ENCODE measurements around the gene TP53AIP1.

TP53AIP1 gene

GRCh38 chr11:128890543-128891368 lies 51.9 kb downstream of the TP53AIP1 start, which contains the start of gene KCNJ5:
KCNJ5 (plus strand) TSS chr11:128891356; CDS start chr11:128911274, 19,918 bp downstream.
- DNase-seq (ENCODE audit: low read depth in 3 of 3, low spot score in 1 of 3): no peak

- DNase-seq (ENCODE audit: low read depth in 3 of 3, low spot score in 1 of 3): no peak
These were observed 52.5 kb downstream of the TP53AIP1 start for GRCh38 chr11:128890216-128890542.

GRCh38 chr11:128889657-128890213 lies 52.9 kb downstream of the TP53AIP1 start:
- no peak for DNase-seq (ENCODE audit: low read depth in 3 of 3, low spot score in 1 of 3)

- no peak for DNase-seq (ENCODE audit: low read depth in 3 of 3, low spot score in 1 of 3)
These were observed 54.4 kb downstream of the TP53AIP1 start for GRCh38 chr11:128888034-128888985.

GRCh38 chr11:128886406-128887124 lies 56.1 kb downstream of the TP53AIP1 start:
- no peak for DNase-seq (ENCODE audit: low read depth in 3 of 3, low spot score in 1 of 3)
